Mucosa of stomach (tissue), 1 donor: ENCODE data around the gene SRSF11.
"Not testable (repeated sequence)": the region's sequence is repeated elsewhere in the genome, so short reads cannot be mapped to it uniquely, and the experiment has no call there.

ENCODE experiments used
- H3K27me3 ChIP-seq: one replicate; pipeline ENCODE4 v1.7.0; 2013; ENCODE audit warnings: mild to moderate bottlenecking, low read length; ENCODE audit not compliant: control insufficient read depth, insufficient read depth
- H3K36me3 ChIP-seq: one replicate; pipeline ENCODE4 v1.7.0; 2013; ENCODE audit warnings: low read length; ENCODE audit not compliant: control insufficient read depth, insufficient read depth
- H3K4me1 ChIP-seq: one replicate; pipeline ENCODE4 v1.7.0; 2013; ENCODE audit warnings: mild to moderate bottlenecking, low read length; ENCODE audit not compliant: control insufficient read depth, insufficient read depth
- H3K4me3 ChIP-seq: one replicate; pipeline ENCODE4 v1.7.0; 2013; ENCODE audit warnings: low read length
- H3K9ac ChIP-seq: one replicate; pipeline ENCODE4 v1.7.0; 2013; ENCODE audit warnings: mild to moderate bottlenecking, low read length, moderate library complexity
- H3K9me3 ChIP-seq: one replicate; pipeline ENCODE4 v1.7.0; 2013; ENCODE audit warnings: mild to moderate bottlenecking, low read length, moderate library complexity; ENCODE audit not compliant: control insufficient read depth
- donor health status: Pancreatic carcinoma.

The SRSF11 gene

GRCh38 chr1:70204600-70204999 is 16.6 kb upstream of the SRSF11 start:
- Histone ChIP-seq H3K4me3 (peak overlapping the region; percentile 71), H3K4me1 (no peaks in the 10 kb centered on the region), H3K9ac (peak overlapping the region; percentile 89), H3K27me3 (no peaks in the 10 kb centered on the region), H3K36me3 (no peaks in the 10 kb centered on the region), H3K9me3 (no peaks in the 10 kb centered on the region)

GRCh38 chr1:70205071-70205433 is 16.1 kb upstream of the SRSF11 start:
- H3K4me1 ChIP-seq: no peaks in the 10 kb centered on the region
- H3K9ac ChIP-seq: peak overlapping the region; percentile 89
- no peaks in the 10 kb centered on the region for H3K9me3 ChIP-seq
- no peaks in the 10 kb centered on the region for H3K36me3 ChIP-seq
- no peaks in the 10 kb centered on the region for H3K27me3 ChIP-seq
- peak overlapping the region; percentile 71 for H3K4me3 ChIP-seq

GRCh38 chr1:70205434-70206118 is 15.6 kb upstream of the SRSF11 start, which contains the start of gene LRRC40:
Gene LRRC40 (minus strand): TSS chr1:70205579. CDS start chr1:70205540, 39 bp downstream.
- no peaks in the 10 kb centered on the region for H3K4me1 ChIP-seq
- peak within 1 kb of the TSS; percentile 89 for H3K9ac ChIP-seq

DNA sequence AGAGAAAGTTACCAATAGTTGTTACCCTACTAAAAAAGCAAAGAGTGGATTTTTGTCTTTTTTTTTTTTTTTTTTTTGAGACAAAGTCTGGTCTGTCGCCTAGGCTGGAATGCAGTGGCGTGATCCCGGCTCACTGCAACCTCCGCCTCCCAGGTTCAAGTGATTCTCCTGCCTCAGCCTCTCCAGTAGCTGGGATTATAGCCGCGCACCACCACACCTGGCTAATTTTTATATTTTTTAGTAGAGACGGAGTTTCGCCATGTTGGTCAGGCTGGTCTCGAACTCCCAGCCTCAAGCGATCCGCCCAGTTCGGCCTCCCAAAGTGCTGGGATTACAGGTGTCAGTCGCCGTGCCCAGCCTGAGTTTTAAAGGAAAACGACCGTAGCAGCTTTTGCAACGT is 14.3 kb upstream of the SRSF11 start:
- H3K9ac ChIP-seq: peak overlapping the region; percentile 89
- not testable (repeated sequence) for H3K9me3 ChIP-seq, H3K4me1 ChIP-seq, H3K27me3 ChIP-seq, H3K36me3 ChIP-seq, H3K4me3 ChIP-seq

More at GRCh38 chr1:70205434-70206118, 15.6 kb upstream of the SRSF11 start, which contains the start of gene LRRC40:
- Histone ChIP-seq H3K27me3 (no peaks in the 10 kb centered on the region), H3K9me3 (no peaks in the 10 kb centered on the region), H3K4me3 (peak within 1 kb of the TSS; percentile 71), H3K36me3 (no peaks in the 10 kb centered on the region)

DNA sequence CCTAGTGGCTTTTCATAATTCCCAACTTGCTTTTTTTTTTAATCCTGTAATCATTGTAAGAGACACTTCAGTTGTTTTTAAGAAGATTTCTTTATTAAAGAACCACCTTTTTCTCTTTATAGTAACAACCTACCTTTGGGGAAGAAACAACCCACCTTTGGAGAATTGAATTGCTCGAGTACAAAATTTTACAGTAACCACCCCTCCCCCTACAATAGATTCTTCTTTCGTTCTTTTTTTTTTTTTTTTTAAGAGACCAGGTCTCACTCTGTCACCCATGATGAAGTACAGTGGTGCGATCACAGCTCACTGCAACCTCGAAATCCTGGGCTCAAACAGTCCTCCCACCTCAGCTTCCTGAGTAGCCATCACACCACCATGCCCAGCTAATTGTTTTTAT is 13.7 kb upstream of the SRSF11 start:
- Histone ChIP-seq H3K27me3 (no peaks in the 10 kb centered on the region), H3K4me1 (no peaks in the 10 kb centered on the region), H3K9me3 (no peaks in the 10 kb centered on the region), H3K4me3 (no peak overlapping the region), H3K9ac (no peak overlapping the region), H3K36me3 (no peaks in the 10 kb centered on the region)

DNA sequence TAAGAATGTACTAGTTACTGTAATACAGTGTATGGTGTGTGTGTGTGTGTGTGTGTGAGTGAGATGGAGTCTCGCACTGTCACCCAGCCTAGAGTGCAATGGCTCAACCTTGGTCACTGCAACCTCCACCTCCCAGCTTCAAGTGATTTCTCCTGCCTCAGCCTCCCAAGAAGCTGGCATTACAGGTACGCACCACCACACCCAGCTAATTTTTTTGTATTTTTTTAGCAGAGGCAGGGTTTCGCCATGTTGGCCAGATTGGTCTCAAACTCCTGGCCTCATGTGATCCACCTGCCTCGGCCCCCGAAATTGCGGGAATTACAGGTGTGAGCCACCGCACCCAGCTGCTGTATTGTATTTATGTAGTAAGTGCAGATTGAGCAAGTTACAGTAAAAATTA is 12.9 kb upstream of the SRSF11 start:
- Histone ChIP-seq H3K36me3 (no peaks in the 10 kb centered on the region), H3K4me3 (no peak overlapping the region), H3K27me3 (no peaks in the 10 kb centered on the region), H3K9me3 (no peaks in the 10 kb centered on the region), H3K9ac (no peak overlapping the region), H3K4me1 (no peaks in the 10 kb centered on the region)

DNA sequence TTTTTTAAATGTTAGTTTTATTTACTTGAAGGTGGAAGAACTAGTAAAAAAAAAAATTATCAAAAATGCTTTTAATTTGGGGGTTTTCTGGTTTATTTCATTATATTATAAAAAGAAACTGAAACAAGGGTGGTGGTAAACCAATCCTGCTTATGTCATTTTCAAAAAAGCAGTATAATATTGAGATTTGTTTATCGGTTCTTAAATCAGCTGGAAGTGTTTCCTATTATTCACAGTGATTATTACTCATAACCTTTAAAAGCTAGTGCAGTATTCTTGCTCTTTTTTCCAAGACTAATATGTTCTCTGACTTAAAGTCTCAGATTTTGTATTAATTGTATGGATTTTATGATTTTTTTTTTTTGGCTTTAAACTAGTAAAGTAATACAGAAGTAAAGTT is 10.4 kb upstream of the SRSF11 start:
- H3K4me1 ChIP-seq: no peaks in the 10 kb centered on the region
- no peaks in the 10 kb centered on the region for H3K36me3 ChIP-seq
- no peak overlapping the region for H3K9ac ChIP-seq
- H3K4me3 ChIP-seq: no peak overlapping the region
- no peaks in the 10 kb centered on the region for H3K27me3 ChIP-seq
- H3K9me3 ChIP-seq: no peaks in the 10 kb centered on the region

DNA sequence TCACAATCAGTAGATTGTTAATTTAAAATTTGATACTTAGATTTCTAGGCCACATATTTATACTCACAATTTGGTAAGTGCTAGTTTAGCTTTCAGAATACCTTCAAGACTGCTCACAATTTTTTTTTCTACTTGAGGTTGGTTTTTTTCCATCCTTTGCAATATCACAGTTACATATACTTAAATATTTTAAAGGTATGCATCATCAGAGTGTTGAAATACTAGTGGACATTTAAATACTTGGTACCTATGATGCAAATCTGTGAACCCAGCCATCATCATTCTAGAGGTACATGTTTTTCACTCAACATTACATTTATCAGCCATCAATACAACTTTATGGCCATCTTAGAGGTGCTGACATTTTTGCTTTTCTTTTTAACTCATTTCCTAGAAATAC is 9.6 kb upstream of the SRSF11 start:
- no peak overlapping the region for H3K4me3 ChIP-seq
- no peaks in the 10 kb centered on the region for H3K36me3 ChIP-seq
- H3K4me1 ChIP-seq: no peaks in the 10 kb centered on the region
- no peak overlapping the region for H3K9ac ChIP-seq
- no peaks in the 10 kb centered on the region for H3K9me3 ChIP-seq
- no peaks in the 10 kb centered on the region for H3K27me3 ChIP-seq

DNA sequence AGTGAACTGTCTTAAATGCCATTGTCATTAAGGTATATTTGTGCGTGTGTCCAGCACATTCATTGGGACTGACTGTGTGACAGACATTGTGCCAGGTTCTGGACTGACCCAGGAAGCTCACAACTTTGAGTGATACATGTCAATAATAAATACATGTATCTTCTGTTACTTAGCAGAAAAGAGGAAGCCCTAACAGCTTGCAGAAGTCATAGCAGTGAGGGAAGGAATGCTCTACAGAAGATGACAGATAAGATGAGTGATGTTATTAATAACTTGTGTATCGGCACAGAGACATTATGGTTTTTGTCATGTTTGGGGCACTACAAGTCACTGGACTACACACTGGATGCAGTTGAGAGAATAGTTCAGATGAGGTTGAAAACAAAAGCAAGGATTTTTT is 1.2 kb upstream of the SRSF11 start:
- Histone ChIP-seq H3K4me3 (no peak overlapping the region), H3K36me3 (no peaks in the 10 kb centered on the region)

GRCh38 chr1:70220517-70221237 is 503 bp upstream of the SRSF11 start:
- Histone ChIP-seq H3K27me3 (no peaks in the 10 kb centered on the region), H3K36me3 (no peaks in the 10 kb centered on the region), H3K4me3 (no peak overlapping the region), H3K9me3 (no peaks in the 10 kb centered on the region), H3K9ac (peak overlapping the region; percentile 90), H3K4me1 (no peaks in the 10 kb centered on the region)

More for the DNA sequence above, 1.2 kb upstream of the SRSF11 start:
- Histone ChIP-seq H3K9ac (no peak overlapping the region), H3K27me3 (no peaks in the 10 kb centered on the region), H3K4me1 (no peaks in the 10 kb centered on the region), H3K9me3 (no peaks in the 10 kb centered on the region)

DNA sequence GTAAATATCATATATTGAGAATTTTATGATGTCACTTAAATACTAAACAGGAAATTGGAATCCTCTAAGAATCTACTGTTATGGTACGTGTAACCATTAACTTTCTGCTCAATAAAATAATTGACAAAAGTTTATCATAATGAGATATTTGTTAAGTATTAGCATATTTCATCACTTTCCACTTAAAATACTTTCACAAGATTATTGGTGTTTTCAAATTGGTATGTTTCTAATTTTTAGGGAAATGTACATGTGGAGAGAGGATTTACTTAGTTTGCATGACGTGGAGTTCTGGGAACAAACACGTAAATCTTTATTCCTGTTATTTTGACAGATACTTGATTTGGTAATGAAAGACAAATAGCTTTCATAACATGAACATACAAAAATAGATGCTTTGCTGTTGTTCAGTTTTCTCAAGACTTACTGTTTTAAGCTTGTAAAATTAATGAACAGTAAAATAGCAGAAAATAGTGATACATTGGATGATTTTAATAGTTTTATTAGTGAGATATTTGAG is 1.6 kb downstream of the SRSF11 start:
- no peak overlapping the region for H3K4me3 ChIP-seq

DNA sequence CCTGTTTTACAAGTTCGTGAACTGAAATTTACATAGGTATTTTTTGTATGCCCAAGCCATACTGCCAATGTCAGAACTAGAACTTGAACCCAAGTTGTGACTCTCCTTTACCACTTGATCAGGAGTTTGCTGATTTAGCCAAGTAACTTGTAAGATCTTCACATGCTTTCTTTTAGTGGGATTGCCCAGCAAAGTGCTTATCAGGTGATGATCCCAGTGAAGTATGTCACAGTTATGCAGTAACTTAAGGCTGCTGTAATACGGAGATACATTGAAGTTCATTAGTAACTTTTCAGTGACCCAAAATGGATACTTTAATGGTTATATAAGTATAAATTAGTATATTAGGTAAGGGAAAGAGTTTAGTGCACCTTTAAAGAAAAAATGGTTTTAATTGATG is 3.8 kb downstream of the SRSF11 start:
- Histone ChIP-seq H3K4me1 (no peaks in the 10 kb centered on the region), H3K9me3 (no peaks in the 10 kb centered on the region), H3K4me3 (no peak overlapping the region), H3K9ac (no peak overlapping the region), H3K27me3 (no peaks in the 10 kb centered on the region), H3K36me3 (no peaks in the 10 kb centered on the region)

More for the DNA sequence above, 1.6 kb downstream of the SRSF11 start:
- no peaks in the 10 kb centered on the region for H3K4me1 ChIP-seq
- H3K36me3 ChIP-seq: no peaks in the 10 kb centered on the region
- H3K9ac ChIP-seq: peak overlapping the region; percentile 90
- H3K27me3 ChIP-seq: no peaks in the 10 kb centered on the region
- no peaks in the 10 kb centered on the region for H3K9me3 ChIP-seq
